COR-L47 (cell line): ENCODE results near the gene EYS.

Source experiments
- DNase-seq: peaks from one replicate; lab custom pipeline; 2025; lab: John Stamatoyannopoulos, UW

EYS gene

DNA sequence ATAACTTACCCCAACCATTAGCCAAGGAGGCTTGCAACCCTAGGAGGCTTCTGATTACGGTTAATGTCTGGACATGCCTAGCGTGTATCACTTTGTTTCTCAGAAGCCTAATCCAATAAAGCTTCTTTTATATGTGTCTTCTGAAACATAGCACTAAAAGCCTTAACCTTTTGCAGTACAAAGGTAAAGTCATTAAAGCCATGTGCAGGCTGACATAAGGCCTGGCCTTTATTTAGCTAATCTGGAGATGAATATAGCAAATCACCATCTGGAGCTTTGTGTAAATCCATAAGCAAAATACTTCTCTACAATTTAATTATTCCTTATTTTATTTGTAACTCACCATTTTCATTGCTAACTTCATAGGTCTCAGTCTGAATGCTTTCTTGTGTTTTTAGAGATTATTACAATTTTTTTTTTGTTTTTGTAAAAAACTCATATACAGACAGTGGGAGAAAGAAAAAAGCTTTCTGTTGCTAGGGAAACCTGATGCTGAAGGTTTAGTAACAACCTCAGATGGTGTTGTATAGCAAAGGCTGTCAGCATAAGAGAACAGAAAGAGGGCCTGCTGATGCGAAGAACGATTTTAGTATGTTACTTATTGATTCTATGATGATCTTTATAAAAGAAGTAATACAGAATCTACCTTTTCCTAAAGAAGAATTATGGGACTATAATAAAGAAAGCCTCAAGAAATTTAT, at the start of gene EYS:
Gene EYS, minus strand, starts transcription at position 101 of the 701 bp plus-strand sequence. CDS start 211,816 bp downstream, outside the sequence.
- DNase-seq = peak; percentile 22

DNA sequence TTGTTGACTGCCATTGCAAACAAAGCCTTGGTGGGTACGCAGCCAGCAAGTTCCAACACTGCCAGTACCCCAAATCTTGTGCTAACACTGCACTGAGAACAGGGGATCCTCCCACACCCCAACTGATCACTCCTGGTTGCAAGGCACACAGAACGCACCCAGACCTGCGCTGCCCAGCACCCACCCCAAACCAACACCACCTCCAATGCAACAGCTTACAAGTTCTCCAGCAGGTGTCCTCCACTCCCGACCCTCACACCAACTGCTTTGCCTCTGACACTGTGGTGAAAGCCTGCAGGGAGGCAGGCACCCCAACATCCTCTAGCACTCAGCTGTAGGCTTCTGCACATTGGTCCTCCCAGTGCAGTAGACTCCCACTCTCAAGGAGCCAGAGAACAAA, 39.3 kb upstream of the EYS start:
- DNase-seq = no peak

GRCh38 chr6:65745614-65746013, 38.6 kb upstream of the EYS start:
- no peak for DNase-seq

- no peak for DNase-seq
Measured at GRCh38 chr6:65728879-65729479, 22.0 kb upstream of the EYS start.

DNA sequence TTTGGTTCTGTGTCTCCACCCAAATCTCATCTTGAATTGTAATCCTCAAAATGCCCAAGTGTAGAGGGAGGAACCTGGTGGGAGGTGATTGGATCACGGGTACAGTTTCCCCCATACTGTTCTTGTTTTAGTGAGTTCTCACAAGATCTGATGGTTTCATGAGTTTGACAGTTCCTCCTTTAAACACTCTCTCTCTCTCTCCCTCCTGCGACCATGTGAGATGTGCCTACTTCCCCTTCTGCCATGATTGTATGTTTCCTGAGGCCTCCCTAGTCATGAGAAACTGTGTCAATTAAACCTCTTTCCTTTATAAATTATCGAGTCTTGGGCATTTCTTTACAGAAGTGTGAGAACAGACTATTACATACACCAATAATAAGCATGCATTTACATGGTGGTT, 12.1 kb upstream of the EYS start:
- DNase-seq = no peak

DNA sequence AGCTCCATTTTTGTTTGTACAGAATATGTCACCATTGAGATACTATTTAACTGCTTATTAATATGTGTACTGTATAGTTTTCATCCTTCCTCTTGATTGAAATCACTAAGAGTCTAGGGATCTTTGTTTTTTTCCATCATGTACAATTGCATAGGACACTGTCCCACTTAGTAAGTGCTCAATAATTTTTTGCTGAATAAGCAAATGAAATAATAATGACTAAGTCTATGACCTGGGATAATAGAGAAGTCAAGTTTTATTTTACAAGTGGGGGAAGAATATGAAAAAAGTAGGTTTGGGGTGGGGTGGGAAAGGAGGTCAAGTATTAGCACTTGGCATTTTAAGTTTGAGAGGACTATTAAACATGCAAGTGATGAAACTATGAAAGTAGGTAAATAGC, 4.5 kb upstream of the EYS start:
- no peak for DNase-seq

DNA sequence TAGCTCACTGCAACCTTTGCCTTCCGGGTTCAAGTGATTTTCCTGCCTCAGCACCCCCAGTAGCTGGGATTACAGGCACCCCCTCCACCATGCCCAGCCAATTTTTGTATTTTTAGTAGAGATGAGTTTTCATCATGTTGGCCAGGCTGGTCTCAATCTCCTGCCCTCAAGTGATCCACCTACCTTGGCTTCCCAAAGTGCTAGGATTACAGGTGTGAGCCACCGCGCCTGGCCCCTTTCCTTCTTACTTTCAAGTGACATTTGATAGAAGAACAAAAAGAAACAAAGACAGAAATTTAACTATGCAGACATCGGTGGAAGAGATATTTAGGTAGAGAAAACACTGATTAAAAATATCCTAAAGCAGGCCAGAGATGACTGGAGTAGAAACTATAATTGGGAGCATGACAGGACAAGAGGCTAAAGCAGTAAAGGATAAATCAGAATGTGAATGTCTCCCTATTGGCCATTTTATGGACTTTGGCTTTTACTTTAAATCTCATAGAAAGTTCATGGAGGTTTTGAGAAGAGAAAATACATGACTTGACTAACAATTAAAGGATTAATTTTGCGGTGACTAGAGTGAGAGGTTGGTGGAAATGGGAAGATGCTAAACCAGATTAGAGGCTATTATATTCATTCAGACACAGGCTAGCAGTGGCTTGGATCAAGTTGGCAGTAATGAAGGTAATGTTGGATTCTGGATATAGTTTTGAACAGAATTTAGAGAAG, 2.2 kb upstream of the EYS start:
- DNase-seq = no peak

GRCh38 chr6:65708162-65708561, 1.1 kb upstream of the EYS start:
- DNase-seq = no peak

DNA sequence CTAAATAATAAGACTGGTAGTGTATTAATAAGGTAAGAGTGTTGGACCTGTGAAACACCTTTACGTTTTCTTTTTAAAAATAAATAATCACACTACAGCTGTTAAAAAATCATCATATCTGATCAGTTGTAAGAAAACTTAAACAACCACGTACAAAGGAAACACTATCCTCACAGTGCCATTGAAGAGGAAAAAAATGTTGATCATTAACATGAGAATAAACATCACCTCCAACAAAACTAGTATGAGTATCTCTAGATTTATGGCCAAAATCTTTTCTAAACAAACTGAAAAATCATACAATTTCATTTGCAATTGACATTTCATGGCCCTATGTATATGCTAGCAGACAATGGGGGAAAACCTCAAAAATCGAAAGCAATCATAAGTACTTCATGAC, 590 bp downstream of the EYS start:
- DNase-seq = no peak

DNA sequence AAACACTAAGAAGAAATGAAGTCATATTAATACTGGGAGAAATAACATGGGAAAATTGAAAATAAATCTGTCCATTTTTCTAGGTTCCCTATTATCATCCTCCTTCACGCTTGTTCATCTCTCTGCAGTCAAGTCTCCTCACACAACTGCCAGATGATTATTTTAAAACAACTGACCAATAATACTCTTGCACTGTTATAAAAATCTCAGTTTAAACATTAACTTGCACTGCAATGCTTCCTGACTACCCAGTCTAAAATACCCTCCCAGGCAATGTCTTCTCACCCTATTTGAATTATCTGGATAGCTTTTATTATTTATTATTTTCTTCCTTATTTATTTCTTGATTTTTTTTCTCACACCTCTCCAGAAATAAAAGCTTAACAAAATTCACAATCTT, 5.7 kb downstream of the EYS start:
- no peak for DNase-seq

DNA sequence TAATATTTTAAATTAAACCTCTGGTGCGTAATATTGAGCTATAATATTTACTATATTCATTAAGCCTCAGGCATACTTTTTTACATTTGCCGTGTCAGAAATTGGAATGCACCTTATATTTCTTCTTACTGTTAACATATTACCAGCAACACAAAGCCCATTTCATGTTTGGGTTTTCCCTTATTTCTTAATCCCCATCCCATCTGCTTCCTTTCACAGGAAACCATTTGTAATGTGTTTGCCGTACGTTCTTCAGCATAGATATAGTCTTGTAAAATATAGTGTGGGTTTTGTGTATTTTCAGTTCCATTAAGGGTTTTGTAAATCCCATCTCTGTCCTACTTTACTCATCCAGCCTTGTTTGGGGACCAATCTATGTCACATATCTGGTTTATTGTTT, 6.5 kb downstream of the EYS start:
- no peak for DNase-seq

GRCh38 chr6:65692109-65692508, 14.9 kb downstream of the EYS start:
- DNase-seq = no peak

DNA sequence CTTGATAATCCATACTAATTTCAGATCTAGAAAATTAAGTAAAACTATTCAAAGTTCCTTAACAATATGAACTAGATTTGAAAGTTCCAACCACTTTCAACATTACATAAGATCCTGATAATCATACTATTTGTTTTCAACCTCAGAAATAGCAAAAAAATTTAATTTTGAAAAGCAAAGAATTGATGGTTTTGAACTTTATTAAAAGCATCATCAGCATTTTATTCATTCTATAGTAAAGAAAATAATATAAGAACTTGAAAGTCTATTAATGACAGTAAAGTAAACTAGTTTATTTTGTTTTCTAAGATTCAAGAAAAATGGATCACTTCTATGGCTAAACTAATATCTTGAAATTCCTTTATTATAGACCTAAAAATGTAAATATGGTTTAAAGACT, 26.8 kb downstream of the EYS start:
- no peak for DNase-seq

GRCh38 chr6:65671922-65672321, 35.1 kb downstream of the EYS start:
- DNase-seq = peak; percentile 2

GRCh38 chr6:65667916-65668656, 38.9 kb downstream of the EYS start:
- DNase-seq = peak; percentile 82

GRCh38 chr6:65650086-65650485, 56.9 kb downstream of the EYS start:
- DNase-seq = no peak

DNA sequence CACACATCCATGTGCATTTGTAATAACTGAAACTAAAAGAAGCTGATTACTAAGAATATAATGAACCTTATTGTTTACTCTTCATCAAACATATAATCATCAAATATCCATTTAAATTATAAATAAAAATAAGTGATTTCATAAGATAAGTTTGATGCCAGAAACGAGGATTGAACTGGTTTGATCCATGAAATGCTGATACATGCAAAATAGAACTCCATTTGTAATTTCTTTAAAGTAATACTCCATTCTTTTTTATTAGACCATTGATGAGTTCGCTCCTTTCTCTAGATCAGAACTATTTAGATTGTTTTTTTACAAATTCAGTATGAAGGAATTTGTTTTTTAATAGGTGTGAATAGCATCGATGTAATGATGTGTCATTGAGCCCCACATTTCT, 57.6 kb downstream of the EYS start:
- DNase-seq = no peak

GRCh38 chr6:65646544-65646943, 60.5 kb downstream of the EYS start:
- no peak for DNase-seq

DNA sequence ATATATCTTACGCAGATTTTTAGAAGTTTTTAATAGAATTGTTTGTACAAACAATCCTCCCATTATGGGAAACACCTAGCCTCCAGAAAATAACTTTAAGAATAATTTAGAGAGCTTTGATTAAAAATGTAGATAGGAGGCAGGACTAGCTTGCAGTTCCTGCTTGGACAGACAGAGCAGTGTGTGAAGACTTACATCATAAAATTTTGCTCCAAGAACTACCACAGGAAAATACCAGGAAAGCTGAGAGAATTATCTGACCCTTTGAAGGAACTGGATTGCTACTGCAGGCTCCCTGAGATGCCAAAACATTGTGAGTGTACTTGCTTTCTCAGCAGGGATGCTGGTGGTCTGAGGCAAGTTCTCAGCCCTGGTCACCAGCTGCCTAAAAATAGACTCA, 64.2 kb downstream of the EYS start:
- no peak for DNase-seq

DNA sequence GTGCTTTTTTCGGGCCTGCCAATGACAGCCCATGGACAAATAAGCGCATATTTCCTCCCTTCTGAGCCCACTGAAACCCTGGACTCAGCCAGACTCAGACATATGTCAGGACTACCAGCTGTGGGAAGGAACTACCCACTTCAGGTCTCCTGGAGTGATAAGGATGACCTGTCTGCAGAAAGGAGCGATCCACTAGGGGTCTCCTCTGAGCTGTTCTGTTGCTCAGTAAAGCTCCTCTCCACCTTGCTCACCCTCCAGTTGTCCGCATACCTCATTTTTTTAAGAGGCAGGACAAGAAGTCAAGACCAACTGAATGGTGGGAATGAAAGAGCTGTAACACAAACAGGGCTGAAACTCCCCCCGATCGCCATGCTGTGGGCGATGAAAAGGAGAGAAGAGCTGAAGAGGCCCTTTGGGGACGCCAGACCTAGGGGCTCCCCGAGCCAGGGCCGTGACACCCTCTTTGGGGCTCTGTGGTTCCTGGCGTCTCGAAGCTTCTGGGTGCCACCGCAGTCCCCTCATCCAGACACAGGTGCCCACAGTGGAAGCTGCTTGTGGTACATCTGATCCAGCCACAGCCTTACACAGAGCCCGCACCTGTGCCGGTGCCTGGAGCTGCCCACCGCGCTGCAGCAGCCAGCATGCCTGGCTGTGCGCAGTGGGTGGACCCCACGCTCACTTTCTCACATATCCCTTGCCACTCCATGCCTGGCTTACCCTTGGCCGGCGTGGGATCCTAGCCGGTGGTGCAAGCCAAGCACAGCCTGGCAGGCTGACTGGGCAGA, 68.8 kb downstream of the EYS start:
- DNase-seq = no peak

DNA sequence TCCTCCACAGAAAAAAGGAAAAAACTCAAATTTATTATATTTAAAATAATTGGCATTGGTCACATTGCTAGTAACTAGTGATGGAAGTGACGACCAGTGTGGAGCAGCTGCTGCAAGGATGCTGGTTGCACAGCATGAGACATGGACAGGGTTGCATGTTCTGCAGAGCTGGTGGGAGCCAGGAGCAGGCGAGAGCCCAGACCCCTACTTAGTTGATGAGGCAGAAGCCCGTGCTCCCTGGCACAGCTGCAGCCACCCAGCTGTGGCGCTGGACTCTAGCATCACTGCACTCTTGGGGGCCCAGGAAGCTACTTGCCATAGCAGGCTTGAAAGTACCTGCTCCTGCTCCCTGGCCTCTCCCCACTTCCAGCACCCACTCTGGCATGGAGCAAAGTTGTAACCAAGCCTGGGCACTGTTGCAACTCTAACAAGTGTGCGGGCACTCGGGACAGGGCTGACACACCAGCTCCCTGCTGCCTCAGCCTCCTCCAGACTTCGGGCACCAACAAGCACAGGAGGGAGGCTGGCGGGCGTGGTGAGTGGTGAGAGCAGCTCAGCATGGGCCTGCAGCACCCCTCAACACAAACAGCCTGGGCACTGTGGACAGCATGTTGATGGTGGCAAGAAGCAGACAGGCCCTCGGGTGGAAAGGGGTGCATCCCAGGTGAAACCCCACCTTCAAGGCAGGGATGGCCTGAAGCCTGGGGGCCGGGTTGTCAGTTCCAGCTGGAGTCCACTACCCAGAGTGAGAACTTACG, 69.6 kb downstream of the EYS start:
- DNase-seq = no peak
